Measurements from ENCODE around the gene DISC1.

GRCh38 chr1:231643935-231644237 lies 17.3 kb downstream of the DISC1 start:
- no peak for TF ChIP-seq CTCF (IDR thresholded peaks at IDR 0.05; ENCODE audit: insufficient read depth, low read length, poor library complexity, severe bottlenecking)
- no peak for TF ChIP-seq EZH2phosphoT487 (conservative IDR thresholded peaks at IDR 0.05; ENCODE audit: low read length)
